Right lobe of liver (tissue), 6 donors: ENCODE data around the gene ACAN. TPM values are rescaled to one million over a fixed set of nuclear protein-coding genes. Genes with fewer than 3 reads are reported as not detected.
A peak's percentile ranks its signal among the peaks of the same experiment; 100 is the strongest.

ENCODE experiments used
- ATAC-seq, 4 donors: fragments of 200-7000 bp; cut with Tn5 transposase; one replicate each; pipeline ENCODE4 v1.9.1; 2020; ENCODE audit warnings: mild to moderate bottlenecking in 4 of 4, moderate library complexity in 4 of 4
- DNase-seq, 3 donors: peaks; one replicate each; pipeline ENCODE4 v3.0.0-alpha.2; 2020
- H3K27ac ChIP-seq, 3 donors: fragments of 200-600 bp; one replicate each; pipeline ENCODE4 v1.8.0; 2022
- H3K27me3 ChIP-seq, 2 donors: fragments of 200-600 bp; one replicate each; pipeline ENCODE4 v1.8.0; 2022
- H3K36me3 ChIP-seq, 4 donors: fragments of 200-600 bp; sonication (generic) in 1 of 4; one replicate each; pipeline versions ENCODE4 v1.5.1 to v1.8.0; 2017 to 2022; ENCODE audit warnings: control low read depth in 1 of 4
- H3K4me1 ChIP-seq, 4 donors: fragments of 200-600 bp; sonication (generic) in 1 of 4; one replicate each; pipeline versions ENCODE4 v1.5.1 to v1.8.0; 2017 to 2022; ENCODE audit warnings: control low read depth in 1 of 4
- H3K4me3 ChIP-seq, 3 donors: fragments of 200-600 bp; one replicate each; pipeline ENCODE4 v1.8.0; 2022
- H3K9me3 ChIP-seq, 4 donors: fragments of 200-600 bp; sonication (generic) in 1 of 4; one replicate each; pipeline versions ENCODE4 v1.5.1 to v1.8.0; 2017 to 2022; ENCODE audit warnings: control low read depth in 1 of 4
- CTCF ChIP-seq, 4 donors: fragments of 200-600 bp in 3 of 4; fragments of 450-650 bp in 1 of 4; IDR thresholded peaks; one replicate each; pipeline versions ENCODE4 v1.5.1 to v1.8.0; 2016 to 2022; ENCODE audit warnings: antibody characterized with exemption in 4 of 4, mild to moderate bottlenecking in 2 of 4
- POLR2A ChIP-seq: fragments of 450-650 bp; IDR thresholded peaks from one replicate; pipeline ENCODE4 v1.6.1; 2017; ENCODE audit warnings: antibody characterized with exemption, mild to moderate bottlenecking
- WGBS: methylation state at CpG from one replicate; pipeline ENCODE4 v1.1.6; 2018; ENCODE audit warnings: low coverage, low lambda C conversion rate; ENCODE audit not compliant: insufficient coverage; ENCODE audit errors: missing lambda C conversion rate; 5-methylcytosine and 5-hydroxymethylcytosine counted together
- intact Hi-C, 2 donors: fragments of 100-400 bp; cut with DNase I; formaldehyde crosslinking; loops; one replicate each; pipeline versions ENCODE4 v1.11.2 to v1.14.1; 2022
- total RNA-seq, 6 experiments: library from RNA; depleted of rRNA in 2 of 6; stranded (reverse); fragments of >200 nt in 2 of 6; fragmentation: NEBNext Ultra II Directional in 3 of 6; extraction: Animal tissue kit (Norgen Biotek cat#: 25700) in 3 of 6; gene quantifications; one replicate each; pipeline versions ENCODE4 v1.1.0 to v1.2.4, GENCODE V29; 2016 to 2023
- donor health status: DM: no; HTN: yes; CAD: no.
- donor health status: DM: no; HTN: no; CAD: no.
- donor health status: DM: no; HTN: no; CAD: no.
- donor health status: DM: no; HTN: yes; CAD: no.
- donor health status: DM: no; HTN: yes; CAD: no.

Gene ACAN
- total RNA-seq, 6 experiments from 2014 or later: 0.07 TPM; not detected in 5

DNA sequence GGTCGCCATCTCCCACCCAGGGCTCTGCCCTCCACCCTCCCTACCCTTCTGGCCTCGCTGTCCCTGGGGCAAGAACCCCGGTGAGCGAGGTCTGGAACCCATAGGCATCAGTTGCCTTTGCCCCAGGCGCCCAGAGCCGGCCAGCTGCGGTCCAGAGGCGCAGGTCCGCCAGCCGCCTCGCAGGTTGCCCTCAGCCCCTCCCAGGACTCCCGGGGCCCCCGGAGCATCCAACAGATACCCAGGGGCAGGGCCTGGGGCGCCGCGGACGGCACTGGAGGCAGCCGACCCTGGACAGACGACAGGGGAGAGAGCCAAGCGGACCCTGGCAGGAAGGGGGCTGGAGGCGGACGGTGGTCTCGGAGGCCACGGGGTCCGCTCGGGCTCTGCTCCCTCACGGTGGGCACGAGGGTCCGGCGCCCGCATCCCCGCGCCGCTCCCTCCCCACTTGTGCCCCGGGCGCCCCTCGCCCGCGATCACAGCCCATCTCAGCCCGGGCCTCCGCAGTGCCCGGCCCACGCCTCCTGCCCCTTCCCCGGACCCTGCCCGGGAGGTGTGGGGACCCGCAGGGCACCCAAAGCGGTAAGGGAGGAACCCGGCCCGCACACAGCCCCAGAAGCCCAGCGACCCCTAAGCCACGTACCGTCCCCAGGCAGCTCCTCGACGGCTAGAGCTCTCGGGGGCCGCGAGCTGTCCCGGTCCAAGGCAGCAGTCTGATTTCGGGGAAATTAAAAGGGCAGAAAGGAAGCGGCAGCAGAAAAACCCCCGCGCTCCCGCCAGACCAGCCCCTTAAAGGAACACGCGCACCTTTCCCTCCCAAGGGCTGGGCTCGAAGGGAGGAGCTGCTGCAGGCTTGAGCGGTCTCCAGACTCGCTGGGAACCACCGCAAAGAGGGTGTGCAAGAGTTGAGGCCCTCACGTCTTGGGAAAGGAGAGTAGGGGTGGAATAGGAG is 91.9 kb downstream of the ACAN start, which contains the start of gene HAPLN3:
Gene HAPLN3 (minus strand): TSS at position 726 of the 949 bp plus-strand sequence. CDS start 8,246 bp downstream, outside the sequence.
- intact Hi-C loops: no loop called here
- H3K4me3 ChIP-seq: peak within 1 kb of the TSS; percentile 21 to 43 (median 29)
- TF ChIP-seq CTCF (IDR thresholded peaks at IDR 0.05): no peak
- no peak for TF ChIP-seq POLR2A
- H3K4me1 ChIP-seq: peaks cover 0 to 16% (median 0%) of the 10 kb centered on the region in 4 donors
- H3K27me3 ChIP-seq: peaks cover 0 to 11% of the 10 kb centered on the region in 2 donors
- WGBS: 4% methylated on average over 27 of the region's 70 CpGs
- ATAC-seq (peak in 3 of 4 donors; percentile 8 to 16 (median 10)), DNase-seq (no peak)
- no peaks in the 10 kb centered on the region for H3K36me3 ChIP-seq
- H3K9me3 ChIP-seq: no peaks in the 10 kb centered on the region
- H3K27ac ChIP-seq: no peak within 1 kb of the TSS

- Histone ChIP-seq H3K27me3 (peaks cover 0 to 11% of the 10 kb centered on the region in 2 donors), H3K36me3 (peaks cover 0 to 1% (median 0%) of the 10 kb centered on the region in 4 donors), H3K4me1 (peaks cover 0 to 16% (median 0%) of the 10 kb centered on the region in 4 donors), H3K4me3 (no peak overlapping the region), H3K9me3 (no peaks in the 10 kb centered on the region), H3K27ac (no peak overlapping the region)
- DNase-seq (no peak), ATAC-seq (no peak)
- intact Hi-C loops: no loop called here
- TF ChIP-seq POLR2A (no peak), CTCF (IDR thresholded peaks at IDR 0.05) (no peak)
- 62% methylated on average over 5 of the region's 8 CpGs for WGBS
Measured at GRCh38 chr15:88896333-88897033, 93.2 kb downstream of the ACAN start.

DNA sequence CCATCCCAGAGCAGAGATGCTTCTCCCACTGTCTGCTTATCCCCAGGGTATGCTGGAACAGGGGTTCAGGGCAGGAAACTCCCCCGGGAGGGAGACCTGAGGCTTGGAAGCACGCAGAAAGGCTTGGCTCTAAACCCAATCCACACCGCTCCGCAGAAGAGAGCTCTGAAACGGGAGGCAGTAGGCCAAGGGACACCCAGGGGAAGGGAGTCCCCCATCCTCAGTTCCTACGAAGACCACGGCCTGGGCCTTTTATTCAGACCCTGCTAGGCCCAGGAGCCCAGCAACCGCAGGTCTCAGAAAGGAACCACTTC is 93.9 kb downstream of the ACAN start:
- TF ChIP-seq CTCF (IDR thresholded peaks at IDR 0.05): no peak
- no peak for TF ChIP-seq POLR2A
- WGBS: 0% methylated on average over 1 of the region's 8 CpGs
- Histone ChIP-seq H3K36me3 (peaks cover 0 to 2% (median 0%) of the 10 kb centered on the region in 4 donors), H3K4me1 (peaks cover 0 to 16% (median 0%) of the 10 kb centered on the region in 4 donors), H3K27me3 (peaks cover 0 to 11% of the 10 kb centered on the region in 2 donors), H3K4me3 (no peak overlapping the region), H3K9me3 (no peaks in the 10 kb centered on the region), H3K27ac (no peak overlapping the region)
- no peak for DNase-seq
- intact Hi-C loops: no loop called here
- no peak for ATAC-seq

GRCh38 chr15:88897456-88898194 is 94.4 kb downstream of the ACAN start:
- Histone ChIP-seq H3K4me3 (no peak overlapping the region), H3K36me3 (peaks cover 0 to 2% (median 0%) of the 10 kb centered on the region in 4 donors), H3K27me3 (peaks cover 0 to 11% of the 10 kb centered on the region in 2 donors), H3K9me3 (no peaks in the 10 kb centered on the region), H3K27ac (no peak overlapping the region), H3K4me1 (peaks cover 0 to 16% (median 0%) of the 10 kb centered on the region in 4 donors)
- intact Hi-C loops: no loop called here
- DNase-seq (peak; percentile 79 to 83 (median 82)), ATAC-seq (peak; percentile 88 to 98 (median 94))
- WGBS: 16% methylated on average over 5 of the region's 12 CpGs
- TF ChIP-seq POLR2A (no peak), CTCF (IDR thresholded peaks at IDR 0.05) (peak; percentile 40 to 57 (median 56))
